ENCODE data around the gene PKIG.
A peak's percentile ranks its signal among the peaks of the same experiment; 100 is the strongest.

Gene PKIG

GRCh38 chr20:44541992-44542391 is 40.4 kb upstream of the PKIG start:
- H3K27me3 Mint-ChIP-seq (ENCODE audit: low read depth) = no peaks in the 10 kb centered on the region
- H3K36me3 Mint-ChIP-seq (ENCODE audit: low read depth) = no peaks in the 10 kb centered on the region
- H3K4me3 Mint-ChIP-seq = no peak overlapping the region
- H3K27ac Mint-ChIP-seq = peak overlapping the region in 2 of 3 experiments; percentile 51 to 59
- H3K4me1 Mint-ChIP-seq = peaks cover 17% of the 10 kb centered on the region
- H3K9me3 Mint-ChIP-seq = no peaks in the 10 kb centered on the region
- no peak for TF ChIP-seq CTCF (IDR thresholded peaks at IDR 0.05; ENCODE audit: unreplicated experiment in 3 of 3)

- H3K27ac Mint-ChIP-seq = peak overlapping the region; percentile 33 to 86 (median 84)
- H3K4me3 Mint-ChIP-seq = no peak overlapping the region
- no peaks in the 10 kb centered on the region for H3K36me3 Mint-ChIP-seq (ENCODE audit: low read depth)
- no peaks in the 10 kb centered on the region for H3K9me3 Mint-ChIP-seq
- H3K27me3 Mint-ChIP-seq (ENCODE audit: low read depth) = no peaks in the 10 kb centered on the region
- TF ChIP-seq CTCF (IDR thresholded peaks at IDR 0.05; ENCODE audit: unreplicated experiment in 3 of 3) = no peak
- peaks cover 24% of the 10 kb centered on the region for H3K4me1 Mint-ChIP-seq
These were observed 39.5 kb upstream of the PKIG start for GRCh38 chr20:44542890-44543289.

GRCh38 chr20:44543358-44543757 is 39.0 kb upstream of the PKIG start:
- Mint-ChIP-seq H3K9me3 (no peaks in the 10 kb centered on the region), H3K4me1 (peaks cover 24% of the 10 kb centered on the region), H3K27me3 (ENCODE audit: low read depth) (no peaks in the 10 kb centered on the region), H3K27ac (peak overlapping the region in 2 of 3 experiments; percentile 84 to 86), H3K36me3 (ENCODE audit: low read depth) (no peaks in the 10 kb centered on the region), H3K4me3 (no peak overlapping the region)
- TF ChIP-seq CTCF (IDR thresholded peaks at IDR 0.05; ENCODE audit: unreplicated experiment in 3 of 3) = no peak

- Mint-ChIP-seq H3K4me3 (no peak overlapping the region), H3K27me3 (ENCODE audit: low read depth) (no peaks in the 10 kb centered on the region), H3K4me1 (peaks cover 33% of the 10 kb centered on the region), H3K9me3 (no peaks in the 10 kb centered on the region), H3K36me3 (ENCODE audit: low read depth) (no peaks in the 10 kb centered on the region), H3K27ac (peak overlapping the region in 1 of 3 experiments; percentile 38)
- no peak for TF ChIP-seq CTCF (IDR thresholded peaks at IDR 0.05; ENCODE audit: unreplicated experiment in 3 of 3)
These were observed 38.1 kb upstream of the PKIG start for GRCh38 chr20:44544263-44544662.

GRCh38 chr20:44547419-44547818 is 35.0 kb upstream of the PKIG start:
- peak overlapping the region; percentile 65 to 94 (median 93) for H3K27ac Mint-ChIP-seq
- peaks cover 43% of the 10 kb centered on the region for H3K4me1 Mint-ChIP-seq
- no peak for TF ChIP-seq CTCF (IDR thresholded peaks at IDR 0.05; ENCODE audit: unreplicated experiment in 3 of 3)

GRCh38 chr20:44549123-44549522 is 33.3 kb upstream of the PKIG start:
- H3K4me3 Mint-ChIP-seq = peak overlapping the region in 1 of 3 experiments; percentile 21
- H3K27me3 Mint-ChIP-seq (ENCODE audit: low read depth) = no peaks in the 10 kb centered on the region
- TF ChIP-seq CTCF (IDR thresholded peaks at IDR 0.05; ENCODE audit: unreplicated experiment in 3 of 3) = no peak
- peaks cover 50% of the 10 kb centered on the region for H3K4me1 Mint-ChIP-seq
- H3K36me3 Mint-ChIP-seq (ENCODE audit: low read depth) = no peaks in the 10 kb centered on the region
- no peaks in the 10 kb centered on the region for H3K9me3 Mint-ChIP-seq
- H3K27ac Mint-ChIP-seq = peak overlapping the region; percentile 93 to 94 (median 94)

More at GRCh38 chr20:44547419-44547818, 35.0 kb upstream of the PKIG start:
- Mint-ChIP-seq H3K9me3 (no peaks in the 10 kb centered on the region), H3K27me3 (ENCODE audit: low read depth) (no peaks in the 10 kb centered on the region), H3K4me3 (no peak overlapping the region), H3K36me3 (ENCODE audit: low read depth) (no peaks in the 10 kb centered on the region)
